Uterus (tissue), 2 donors: ENCODE data around the gene CPNE7.

Experiments used
- POLR2A ChIP-seq, 2 donors: fragments of 450-650 bp; IDR thresholded peaks; one replicate each; pipeline ENCODE4 v1.6.1; 2016; ENCODE audit warnings: antibody characterized with exemption in 2 of 2, mild to moderate bottlenecking in 1 of 2, moderate library complexity in 1 of 2
- TF ChIP-seq, protein P1 (sequence below), 4 experiments: fragments of 200-600 bp in 2 of 4; fragments of 450-650 bp in 2 of 4; sonication (generic) in 2 of 4; IDR thresholded peaks; one replicate each; pipeline ENCODE4 v1.5.1; 2016 to 2019; ENCODE audit warnings: antibody characterized with exemption in 4 of 4, mild to moderate bottlenecking in 2 of 4, moderate library complexity in 1 of 4

DNA sequence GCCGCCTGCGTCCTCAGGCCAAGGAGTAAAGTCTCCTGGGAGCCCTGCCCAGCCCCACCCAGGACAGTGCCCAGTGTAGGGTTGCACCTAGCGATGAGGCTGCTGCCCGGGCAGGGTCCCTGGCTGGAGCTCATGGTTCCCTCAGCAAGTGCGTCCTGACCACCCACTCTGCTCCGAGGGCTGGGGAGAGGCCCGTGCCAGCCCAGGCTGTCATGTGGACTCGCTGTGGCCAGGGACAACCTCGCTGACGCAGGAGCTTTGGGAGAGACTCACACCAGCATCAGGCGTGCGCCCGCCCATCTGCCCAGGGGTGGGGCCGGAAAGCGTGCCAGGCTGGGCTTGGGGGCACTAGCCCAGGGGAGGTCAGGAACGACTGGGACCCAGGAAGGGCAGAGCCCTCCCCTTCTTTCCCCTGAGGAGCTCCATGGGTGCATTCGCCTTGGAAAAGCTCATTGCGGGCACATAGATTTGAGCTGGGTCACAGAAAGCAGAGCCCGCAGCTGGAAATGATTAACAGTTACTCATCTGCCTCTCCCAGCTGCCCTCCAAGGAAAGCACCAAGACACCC lies 57.6 kb downstream of the CPNE7 start:
- TF ChIP-seq, protein P1, sequence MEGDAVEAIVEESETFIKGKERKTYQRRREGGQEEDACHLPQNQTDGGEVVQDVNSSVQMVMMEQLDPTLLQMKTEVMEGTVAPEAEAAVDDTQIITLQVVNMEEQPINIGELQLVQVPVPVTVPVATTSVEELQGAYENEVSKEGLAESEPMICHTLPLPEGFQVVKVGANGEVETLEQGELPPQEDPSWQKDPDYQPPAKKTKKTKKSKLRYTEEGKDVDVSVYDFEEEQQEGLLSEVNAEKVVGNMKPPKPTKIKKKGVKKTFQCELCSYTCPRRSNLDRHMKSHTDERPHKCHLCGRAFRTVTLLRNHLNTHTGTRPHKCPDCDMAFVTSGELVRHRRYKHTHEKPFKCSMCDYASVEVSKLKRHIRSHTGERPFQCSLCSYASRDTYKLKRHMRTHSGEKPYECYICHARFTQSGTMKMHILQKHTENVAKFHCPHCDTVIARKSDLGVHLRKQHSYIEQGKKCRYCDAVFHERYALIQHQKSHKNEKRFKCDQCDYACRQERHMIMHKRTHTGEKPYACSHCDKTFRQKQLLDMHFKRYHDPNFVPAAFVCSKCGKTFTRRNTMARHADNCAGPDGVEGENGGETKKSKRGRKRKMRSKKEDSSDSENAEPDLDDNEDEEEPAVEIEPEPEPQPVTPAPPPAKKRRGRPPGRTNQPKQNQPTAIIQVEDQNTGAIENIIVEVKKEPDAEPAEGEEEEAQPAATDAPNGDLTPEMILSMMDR (IDR thresholded peaks at IDR 0.05) = no peak
- no peak for TF ChIP-seq POLR2A (IDR thresholded peaks at IDR 0.05)
